Superior temporal gyrus (tissue), 1 donor: ENCODE data around the gene SERPINI1.

Experiments
- DNase-seq: peaks from one replicate; pipeline ENCODE4 v3.0.0-alpha.2; 2016; ENCODE audit errors: extremely low spot score

The SERPINI1 gene

GRCh38 chr3:167734498-167735232, 856 bp upstream of the SERPINI1 start, which contains the start of gene PDCD10:
Gene PDCD10 (minus strand): TSS chr3:167734892. CDS start chr3:167720157, 14,735 bp downstream.
- peak; percentile 99 for DNase-seq

DNA sequence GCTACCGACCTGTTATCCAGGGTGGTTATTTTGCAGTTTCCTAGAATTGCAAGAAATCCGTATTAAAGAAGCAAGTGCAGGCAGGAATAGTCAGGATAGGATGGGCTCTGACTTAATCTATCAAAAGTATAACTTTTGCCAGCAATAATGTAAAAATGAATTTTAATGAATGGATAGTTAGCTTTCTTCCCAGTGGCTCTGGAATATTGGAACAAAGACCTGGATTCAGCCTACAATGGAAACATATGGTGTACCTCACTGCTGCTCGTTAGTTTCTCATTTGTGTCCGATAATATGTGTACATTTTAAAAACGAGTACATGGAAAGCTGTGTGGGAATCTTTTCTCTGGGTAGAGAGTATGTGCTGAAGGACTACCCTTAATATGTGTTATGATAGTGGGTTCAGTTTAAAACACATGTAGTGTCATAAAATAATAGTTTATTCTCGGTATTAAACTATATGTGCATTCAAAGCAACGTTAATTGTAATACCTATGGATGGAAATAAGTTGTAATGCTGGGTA, 805 bp downstream of the SERPINI1 start:
- DNase-seq: peak; percentile 75

DNA sequence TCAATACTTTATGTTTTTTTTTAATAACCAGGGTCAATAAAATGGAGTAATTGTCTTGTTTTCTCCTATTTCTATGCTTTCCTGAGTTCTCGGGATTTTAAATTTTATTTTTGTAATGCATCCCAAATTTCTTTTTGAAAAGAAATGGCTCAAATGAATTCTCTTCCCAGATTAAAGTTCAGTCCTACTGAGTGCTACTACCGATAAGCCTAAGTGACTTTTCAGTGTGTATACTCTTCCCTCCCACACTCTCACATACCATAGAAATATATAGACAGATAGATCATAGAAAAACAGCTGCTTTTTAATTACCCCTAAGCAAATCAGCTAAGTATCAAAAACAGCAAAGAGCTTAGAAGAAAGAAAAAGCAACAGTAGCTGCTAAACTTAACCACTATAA, 1.5 kb downstream of the SERPINI1 start:
- no peak for DNase-seq

GRCh38 chr3:167738037-167738436, 2.5 kb downstream of the SERPINI1 start:
- peak; percentile 60 for DNase-seq

- peak; percentile 88 for DNase-seq
Observed at GRCh38 chr3:167739190-167739810, 3.8 kb downstream of the SERPINI1 start.

DNA sequence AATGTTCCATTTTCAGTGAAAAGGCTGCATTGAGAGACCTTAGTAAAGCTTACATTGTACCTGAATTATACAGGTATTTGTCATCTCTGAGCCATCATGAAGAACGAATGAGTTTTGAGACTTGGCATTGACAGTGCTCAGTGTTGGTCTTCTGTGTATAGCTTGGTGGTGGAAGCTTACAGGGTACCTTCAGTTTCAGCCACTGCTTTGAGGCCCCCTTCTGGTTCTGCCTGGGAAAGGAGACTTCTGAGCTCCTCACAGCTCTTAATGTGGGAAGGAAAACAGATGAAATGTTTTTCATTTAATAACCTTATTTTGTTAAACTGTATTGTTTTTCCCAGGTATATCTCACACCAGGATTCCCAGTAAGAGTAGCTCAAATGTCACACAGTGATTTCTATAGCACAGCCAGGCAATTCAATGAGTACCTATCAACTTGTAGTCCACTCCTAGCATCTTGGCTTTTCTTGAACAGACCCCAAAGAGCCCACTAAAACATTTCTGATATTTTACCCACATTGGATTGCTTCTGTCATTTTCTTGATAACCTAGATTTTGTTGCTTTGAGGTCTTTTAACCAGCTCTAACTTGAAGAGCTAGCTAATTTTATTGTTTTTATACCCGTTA, 5.6 kb downstream of the SERPINI1 start:
- peak; percentile 84 for DNase-seq

- DNase-seq: peak; percentile 81
Observed at GRCh38 chr3:167742338-167742737, 6.8 kb downstream of the SERPINI1 start.

- DNase-seq: no peak
Observed at GRCh38 chr3:167743799-167744198, 8.3 kb downstream of the SERPINI1 start.

DNA sequence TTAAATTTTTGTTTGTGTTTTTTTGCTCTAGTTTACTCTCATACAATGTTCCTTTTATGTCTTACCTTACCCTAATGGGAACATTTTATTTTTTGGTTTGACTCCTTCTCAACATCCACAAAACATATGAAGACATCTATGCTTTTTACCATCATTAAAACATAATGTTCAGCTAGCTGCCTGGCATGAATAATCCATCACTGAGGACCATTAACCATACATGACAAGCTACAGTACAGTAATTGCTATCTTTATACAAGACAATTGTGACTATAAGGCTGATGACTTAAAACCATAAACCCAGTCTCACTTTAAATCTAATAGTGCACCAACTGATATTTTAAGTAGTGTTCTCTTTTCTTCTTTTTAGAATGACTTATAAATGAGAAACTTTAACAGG, 13.7 kb downstream of the SERPINI1 start:
- no peak for DNase-seq

- no peak for DNase-seq
Observed at GRCh38 chr3:167749728-167750127, 14.2 kb downstream of the SERPINI1 start.

DNA sequence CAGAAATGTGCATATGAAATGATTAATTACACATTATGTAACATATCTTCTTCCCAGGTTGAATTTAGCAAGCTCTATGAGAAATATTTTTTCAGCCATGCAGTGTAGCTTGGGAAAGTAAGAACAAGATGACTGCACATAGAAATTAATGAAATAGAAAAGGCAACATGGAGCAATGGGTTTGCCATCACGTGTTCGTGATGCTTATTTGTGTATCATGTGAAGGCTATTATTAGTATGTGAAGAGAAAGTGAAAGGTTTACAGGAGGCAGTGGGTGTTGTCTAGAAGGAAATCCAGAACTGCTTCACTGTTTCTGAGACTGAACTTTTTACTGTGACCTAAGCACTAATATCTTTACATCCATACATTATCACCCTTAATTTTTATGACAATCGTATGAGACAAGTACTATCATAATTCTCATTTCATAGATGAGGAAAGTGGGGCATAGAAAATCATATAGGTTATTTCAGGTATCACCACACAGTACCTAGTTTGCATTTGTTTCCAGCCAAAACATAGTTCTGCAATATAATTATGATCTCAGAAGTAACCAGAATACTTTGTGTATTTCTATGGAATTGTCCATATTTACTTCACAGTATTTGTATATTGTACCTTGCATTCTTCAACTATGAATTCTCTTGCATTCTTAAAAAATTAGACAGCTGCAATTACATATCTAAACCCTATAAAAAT, 14.9 kb downstream of the SERPINI1 start:
- DNase-seq: no peak

- no peak for DNase-seq
Observed at GRCh38 chr3:167754049-167754448, 18.5 kb downstream of the SERPINI1 start.

DNA sequence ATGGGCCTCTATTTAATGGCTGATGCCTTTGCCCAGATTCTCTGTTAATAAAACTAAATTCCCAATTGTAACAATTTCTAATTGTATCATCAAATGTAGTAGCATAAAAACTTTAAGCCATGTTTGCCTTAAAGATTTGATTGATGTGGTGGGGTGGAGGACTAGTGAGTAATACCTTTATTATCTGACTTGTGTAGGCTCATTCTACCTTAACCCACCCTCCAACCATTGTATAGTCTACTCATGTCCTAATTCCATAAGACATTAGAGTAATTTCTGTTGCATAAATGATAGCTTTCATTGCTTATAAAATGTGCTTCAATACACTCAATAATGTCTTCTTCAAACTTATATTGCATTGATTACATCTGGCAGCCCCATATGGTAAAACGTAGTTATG, 25.8 kb downstream of the SERPINI1 start:
- DNase-seq: no peak

DNA sequence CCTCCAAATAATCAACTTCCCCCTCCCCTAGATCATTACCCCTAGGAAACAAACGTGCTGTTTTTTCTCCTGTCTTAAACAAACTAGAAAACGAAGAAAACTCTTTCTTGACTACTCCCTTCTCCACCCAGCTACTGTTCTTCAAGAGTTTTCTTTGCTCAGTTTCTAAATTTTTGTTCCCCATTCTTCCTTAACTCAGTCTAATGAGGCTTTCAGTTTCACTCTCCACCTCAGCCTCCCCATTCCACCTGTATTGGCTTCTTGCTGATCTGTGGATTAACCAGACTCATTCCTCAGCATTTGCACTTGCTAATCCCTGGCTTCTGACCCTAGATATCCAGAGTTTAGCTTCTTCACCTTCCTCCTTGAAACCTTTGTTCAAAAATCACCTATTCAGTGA, 26.8 kb downstream of the SERPINI1 start:
- no peak for DNase-seq

- no peak for DNase-seq
Observed at GRCh38 chr3:167772992-167773391, 37.5 kb downstream of the SERPINI1 start.

- DNase-seq: no peak
Observed at GRCh38 chr3:167773584-167773983, 38.1 kb downstream of the SERPINI1 start.

GRCh38 chr3:167776066-167776685, 40.7 kb downstream of the SERPINI1 start:
- DNase-seq: no peak

DNA sequence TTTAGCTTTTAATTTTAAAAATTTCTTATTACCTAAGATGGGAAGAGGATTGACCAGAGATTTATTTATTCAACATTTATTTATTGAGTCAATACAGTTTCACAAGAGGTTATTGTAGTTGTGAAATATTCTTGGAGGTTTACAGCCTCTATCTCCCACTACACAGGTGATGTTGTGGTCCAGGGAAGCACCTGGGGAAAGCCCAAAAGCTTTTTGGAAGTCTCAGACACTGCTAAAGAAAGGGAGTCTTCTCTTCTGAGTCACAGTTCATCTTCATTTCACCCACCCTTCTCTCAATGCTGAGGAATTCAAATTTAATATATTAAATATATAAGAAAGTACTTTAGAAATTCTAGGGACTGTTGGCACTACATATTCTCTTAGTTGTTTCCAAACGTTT, 41.8 kb downstream of the SERPINI1 start:
- DNase-seq: no peak

- no peak for DNase-seq
Observed at GRCh38 chr3:167780214-167780883, 44.8 kb downstream of the SERPINI1 start.

- DNase-seq: peak; percentile 71
Observed at GRCh38 chr3:167783781-167784180, 48.3 kb downstream of the SERPINI1 start.

DNA sequence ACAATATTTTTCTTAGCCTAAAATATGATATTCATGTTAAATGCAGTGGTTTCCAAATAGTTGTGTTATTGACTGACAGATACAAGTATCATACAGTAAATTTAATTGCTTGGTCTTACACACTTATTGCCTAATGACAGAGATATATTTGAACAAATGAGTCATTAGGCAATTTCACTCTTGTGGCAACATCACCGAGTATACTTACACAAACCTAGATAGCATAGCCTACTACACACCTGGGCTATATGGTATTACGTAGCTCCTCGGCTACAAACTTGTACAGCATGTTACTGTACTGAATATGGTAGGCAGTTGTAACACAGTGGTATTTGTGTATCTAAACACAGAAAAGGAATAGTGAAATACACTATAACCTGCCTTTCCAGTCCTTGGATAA, 50.3 kb downstream of the SERPINI1 start:
- no peak for DNase-seq
